ENCODE data around the gene CNDP2.
"Not testable (repeated sequence)": the region's sequence is repeated elsewhere in the genome, so short reads cannot be mapped to it uniquely, and the experiment has no call there.

CNDP2 gene

DNA sequence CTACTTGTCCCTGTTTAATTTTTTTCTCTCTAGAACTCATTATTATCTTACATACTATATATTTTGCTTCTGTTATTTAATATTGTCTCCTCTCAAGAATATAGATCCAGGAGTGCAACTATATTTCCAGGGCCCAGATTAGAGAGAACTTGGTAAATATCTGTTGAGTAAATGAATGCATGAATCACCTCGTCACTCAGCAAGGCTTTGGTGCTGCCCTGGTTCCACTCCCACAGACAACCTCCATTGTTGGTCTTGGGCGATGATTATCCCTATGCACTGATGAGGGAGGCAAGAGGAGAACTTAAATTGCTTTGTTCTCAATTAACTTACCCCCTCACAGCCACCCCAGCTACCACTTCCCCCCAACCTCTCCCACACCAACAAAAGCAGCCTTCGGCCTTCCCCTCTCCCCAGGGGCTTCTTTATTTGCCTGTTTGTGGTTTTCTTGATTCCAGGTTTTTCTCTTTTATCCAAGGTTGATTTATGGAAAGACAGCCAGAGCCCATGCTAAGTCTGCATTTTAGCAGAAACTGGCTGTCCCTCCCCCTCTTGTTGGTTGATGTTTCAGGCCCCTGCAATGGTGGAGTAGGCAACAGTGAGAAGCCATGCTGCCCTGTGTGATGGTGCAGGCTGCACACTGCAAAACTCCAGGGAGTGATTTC is 22.1 kb upstream of the CNDP2 start:
- DNase-seq: no peak

- DNase-seq: no peak
Observed at GRCh38 chr18:74476140-74476539, 20.0 kb upstream of the CNDP2 start.

DNA sequence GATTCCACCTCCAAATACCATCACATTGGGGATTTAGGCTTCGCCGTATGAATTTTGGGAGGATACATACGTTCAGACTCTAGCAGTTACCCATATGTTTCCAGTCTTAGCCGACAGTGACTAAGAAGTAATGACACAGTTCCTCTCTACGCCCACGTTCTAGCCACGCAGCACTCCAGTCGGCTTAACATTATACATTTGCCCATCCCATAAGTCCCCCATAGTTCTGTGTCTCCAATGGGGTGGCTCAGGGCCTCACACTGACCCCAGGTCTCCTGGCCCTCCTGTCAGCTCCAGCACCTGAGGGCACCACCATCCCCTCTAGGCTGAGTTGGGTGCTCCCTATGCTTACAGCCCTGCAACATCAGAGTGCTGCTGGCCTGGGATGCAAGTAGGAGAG is 18.4 kb upstream of the CNDP2 start:
- DNase-seq: no peak

- DNase-seq: no peak
Observed at GRCh38 chr18:74478316-74478715, 17.8 kb upstream of the CNDP2 start.

- no peak for DNase-seq
Observed at GRCh38 chr18:74478880-74479279, 17.3 kb upstream of the CNDP2 start.

- DNase-seq: no peak
Observed at GRCh38 chr18:74479486-74480148, 16.5 kb upstream of the CNDP2 start.

DNA sequence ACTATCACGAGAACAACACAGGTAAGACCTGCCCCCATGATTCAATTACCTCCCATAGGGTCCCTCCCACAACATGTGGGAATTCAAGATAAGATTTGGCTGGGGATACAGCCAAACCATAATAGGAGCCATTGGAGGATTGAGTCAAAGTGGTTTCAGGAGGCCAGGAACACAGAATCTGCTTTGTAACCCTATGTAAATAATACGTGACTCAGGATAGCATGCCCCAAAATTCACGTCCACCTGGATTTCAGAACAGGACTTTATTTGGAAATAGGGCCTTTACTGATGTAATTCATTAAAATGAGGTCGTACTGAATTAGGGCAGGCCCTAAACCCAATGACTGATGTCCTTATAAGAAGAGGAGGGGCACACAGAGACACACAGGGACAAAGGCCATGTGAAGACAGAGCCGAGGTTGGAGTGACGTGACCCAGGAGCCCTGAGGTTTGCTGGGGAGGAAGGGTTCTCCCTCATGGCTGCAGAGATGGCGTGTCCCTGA is 16.0 kb upstream of the CNDP2 start:
- DNase-seq: no peak

DNA sequence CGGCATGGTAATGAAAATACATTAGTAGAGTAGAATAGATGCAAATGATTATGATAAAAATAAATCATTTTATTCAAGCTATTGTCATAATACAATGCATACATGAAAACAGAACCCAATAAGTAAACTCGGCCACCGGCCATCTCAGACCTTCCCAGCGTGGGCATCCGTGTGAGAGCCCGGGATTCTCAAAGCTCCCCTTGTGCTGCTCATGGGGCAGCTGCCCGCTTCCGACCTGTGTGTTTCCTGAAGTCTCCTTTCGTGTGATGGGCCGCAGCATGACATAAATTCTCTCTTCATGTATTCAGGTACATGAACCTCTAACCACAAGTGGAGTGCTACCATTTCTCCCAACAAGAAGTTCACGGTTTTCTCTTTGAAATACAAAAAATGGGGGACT is 13.5 kb upstream of the CNDP2 start:
- DNase-seq: no peak

DNA sequence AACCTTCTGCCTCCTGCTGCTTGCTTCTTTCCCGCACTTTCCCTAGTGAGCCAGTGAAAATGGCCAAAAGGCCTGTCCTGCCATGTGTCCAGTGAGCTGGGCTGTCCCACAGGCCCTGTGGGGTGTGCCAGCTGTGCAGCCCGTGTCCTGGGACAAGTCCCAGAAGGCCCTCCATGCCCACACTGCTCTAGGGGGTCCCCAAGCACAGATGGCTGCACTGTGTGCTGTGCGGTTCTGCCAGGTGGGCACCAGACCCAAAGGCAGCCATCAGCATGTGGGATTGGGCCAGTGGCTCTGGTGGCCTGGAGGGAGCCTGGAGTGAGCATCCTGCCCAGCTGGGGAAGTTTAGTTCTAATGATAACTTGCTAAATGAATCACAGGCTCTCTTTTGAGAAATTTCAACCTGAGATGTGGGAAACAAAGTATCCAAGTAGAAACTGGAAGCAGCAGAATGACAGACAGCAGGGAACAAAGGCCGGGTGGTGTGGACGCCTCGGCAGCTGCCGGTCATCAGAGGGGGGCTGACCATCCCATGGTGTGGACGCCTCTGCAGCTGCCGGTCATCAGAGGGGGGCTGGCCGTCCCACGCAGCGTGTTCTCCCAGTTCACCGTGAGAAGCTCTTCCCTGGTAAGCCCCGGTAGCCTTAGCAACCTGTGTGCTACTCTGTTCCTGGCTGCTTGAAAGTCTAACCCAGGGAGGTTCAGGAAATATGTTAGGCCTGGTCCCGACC is 9.9 kb upstream of the CNDP2 start:
- DNase-seq: no peak

DNA sequence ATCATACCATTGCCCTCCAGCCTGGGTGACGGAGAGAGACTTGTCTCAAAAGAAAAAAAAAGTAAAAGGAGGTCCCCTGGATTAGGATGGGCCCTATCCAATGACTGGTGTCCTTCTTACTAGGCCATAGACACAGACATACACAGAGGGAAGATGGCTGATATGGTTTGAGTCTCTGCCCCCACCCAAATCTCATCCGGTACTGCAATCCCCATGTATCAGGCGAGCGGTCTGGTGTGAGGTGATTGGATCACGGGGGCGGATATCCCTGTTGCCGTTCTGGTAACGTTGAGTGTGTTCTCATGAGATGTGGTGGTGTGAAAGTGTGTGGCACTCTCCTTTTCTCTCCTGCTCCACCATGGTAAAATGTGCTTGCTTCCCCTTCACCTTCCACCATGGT is 7.8 kb upstream of the CNDP2 start:
- no peak for DNase-seq

- DNase-seq: no peak
Observed at GRCh38 chr18:74488864-74489263, 7.3 kb upstream of the CNDP2 start.

DNA sequence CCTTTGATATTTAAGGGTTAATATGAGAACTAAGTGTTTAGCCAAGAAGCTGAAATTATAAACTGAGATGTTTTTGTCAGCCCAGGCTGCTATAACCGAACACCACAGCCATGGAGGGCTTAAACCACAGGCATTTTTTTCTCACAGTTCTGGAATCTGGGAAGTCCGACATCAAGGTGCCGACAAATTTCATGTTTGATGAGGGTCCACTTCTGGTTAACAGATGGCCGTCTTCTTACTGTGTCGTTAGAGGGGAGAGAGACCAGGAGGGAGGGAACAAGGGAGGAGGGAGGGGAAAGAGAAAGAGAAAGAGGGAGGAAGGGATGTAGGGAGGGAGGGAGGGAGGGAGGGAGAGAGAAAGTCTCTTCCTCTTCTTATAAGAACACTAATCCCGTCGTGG is 6.5 kb upstream of the CNDP2 start:
- peak; percentile 93 for DNase-seq

GRCh38 chr18:74492259-74492658 is 3.9 kb upstream of the CNDP2 start:
- DNase-seq: no peak

DNA sequence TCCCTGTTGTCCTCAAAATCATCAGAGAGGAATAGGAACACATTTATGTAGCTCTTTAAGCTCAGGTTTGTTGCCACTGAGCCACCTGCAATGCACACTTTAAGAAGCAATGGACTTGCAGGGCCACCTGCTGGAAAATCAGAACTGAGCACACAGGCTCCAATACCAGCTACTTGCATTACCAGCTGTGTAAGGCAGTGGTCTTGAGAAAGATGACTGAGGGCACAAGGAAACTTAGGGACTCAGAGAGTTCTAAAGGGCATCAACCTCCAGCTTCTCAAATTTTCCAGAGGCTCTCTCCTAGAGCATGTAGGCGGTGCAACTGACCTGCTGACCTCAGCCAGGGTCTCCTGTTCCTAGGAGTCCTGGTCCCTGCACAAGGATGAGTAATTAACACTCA is 2.5 kb upstream of the CNDP2 start:
- peak; percentile 41 for DNase-seq

GRCh38 chr18:74494514-74494913 is 1.6 kb upstream of the CNDP2 start:
- DNase-seq: no peak

DNA sequence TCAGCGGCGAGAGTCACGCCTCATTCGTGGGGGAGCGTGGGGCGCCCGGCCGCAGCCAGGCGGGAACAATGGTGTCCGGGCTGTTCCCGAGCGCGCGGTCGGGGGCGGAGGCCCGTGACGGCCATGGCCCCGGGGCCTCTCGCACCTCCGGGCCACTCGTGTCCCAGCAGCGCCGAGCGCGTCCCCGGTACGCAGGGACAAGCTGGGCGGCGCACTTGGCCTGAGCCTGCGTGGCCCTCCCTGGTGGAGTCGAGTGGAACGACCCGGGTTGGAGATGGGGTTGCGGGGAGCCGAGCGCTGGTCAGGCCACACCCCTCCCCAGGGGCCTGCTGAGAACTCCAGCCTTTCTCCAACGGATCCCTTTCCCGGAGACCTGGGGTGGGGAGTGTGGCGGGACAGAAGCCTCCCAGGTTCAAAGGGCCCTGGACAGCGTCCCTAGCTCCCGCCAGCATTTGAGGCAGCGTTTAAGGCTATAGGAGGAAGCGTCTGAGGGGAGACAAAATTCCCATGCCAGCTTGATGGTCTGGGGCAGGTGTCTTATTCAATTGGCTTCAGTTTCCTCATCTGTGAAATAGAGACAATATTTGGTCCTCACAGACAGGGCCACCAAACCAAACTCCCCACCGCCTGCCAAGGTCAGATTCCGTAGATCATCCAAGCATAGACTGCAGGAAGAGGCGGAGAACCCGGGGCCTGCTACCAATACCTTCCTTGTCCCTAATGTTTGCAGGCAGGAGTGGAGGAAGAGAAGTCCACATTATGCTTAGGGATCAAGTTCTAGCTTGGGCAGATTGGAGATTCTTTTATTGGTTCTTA is 553 bp downstream of the CNDP2 start:
- DNase-seq: peak; percentile 36

GRCh38 chr18:74497324-74497676 is 1.1 kb downstream of the CNDP2 start:
- no peak for DNase-seq

GRCh38 chr18:74497778-74498177 is 1.6 kb downstream of the CNDP2 start:
- DNase-seq: peak; percentile 50

- DNase-seq: no peak
Observed at GRCh38 chr18:74498712-74499627, 2.8 kb downstream of the CNDP2 start.

DNA sequence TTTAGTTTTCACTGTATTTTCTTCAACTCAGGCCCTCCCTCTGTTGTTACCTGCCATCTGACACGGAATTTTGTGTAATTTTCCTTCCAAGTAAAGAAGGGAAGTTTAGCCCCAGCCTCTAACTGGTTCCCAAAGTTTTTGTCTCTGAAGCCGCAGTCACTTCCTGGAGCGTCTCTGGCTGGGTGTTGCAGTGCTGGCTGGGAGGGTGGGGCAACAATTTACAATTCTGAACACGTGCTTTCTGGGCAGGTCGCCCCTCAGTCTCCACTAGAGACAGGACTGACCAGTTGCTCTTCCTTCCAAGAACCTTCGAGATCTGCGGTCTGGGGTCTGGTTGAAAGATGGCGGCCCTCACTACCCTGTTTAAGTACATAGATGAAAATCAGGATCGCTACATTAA is 3.5 kb downstream of the CNDP2 start:
- DNase-seq: no peak

- no peak for DNase-seq
Observed at GRCh38 chr18:74500372-74500771, 4.2 kb downstream of the CNDP2 start.

- not testable (repeated sequence) for DNase-seq
Observed at GRCh38 chr18:74500774-74501173, 4.6 kb downstream of the CNDP2 start.
